ENCODE measurements around the gene CYTIP. TPM values are rescaled to one million over a fixed set of nuclear protein-coding genes. Genes with fewer than 3 reads are reported as not detected.

CYTIP gene
- total and polyA plus RNA-seq, 2 of the 4 experiments (the other 2 are of a cell fraction) = not detected

DNA sequence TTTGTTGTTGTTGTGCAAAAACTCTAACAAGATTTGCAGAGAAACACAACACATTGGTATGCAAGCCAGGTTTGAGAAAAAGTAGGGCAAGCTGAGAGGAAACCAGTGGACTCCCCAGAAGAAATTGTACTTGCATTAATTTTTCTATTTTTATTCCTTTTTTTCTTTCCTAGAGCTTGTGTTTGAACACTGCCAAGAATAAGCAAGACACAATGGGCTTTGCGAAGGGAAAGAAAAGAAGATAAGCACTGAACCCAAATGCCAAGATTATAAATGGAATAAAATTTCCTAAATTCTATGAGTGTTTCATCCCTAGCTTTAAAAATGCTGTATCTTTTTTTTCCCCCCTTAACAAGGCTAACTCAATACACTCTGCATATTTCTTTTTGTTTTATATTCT, 17.0 kb upstream of the CYTIP start:
- Histone ChIP-seq H3K27me3 (ENCODE audit: control insufficient read depth, insufficient read depth, low read length) (no peaks in the 10 kb centered on the region), H3K4me1 (ENCODE audit: control insufficient read depth, insufficient read depth, low read length) (no peaks in the 10 kb centered on the region), H3K18ac (ENCODE audit: low read depth, low read length) (no peak overlapping the region), H2AK9ac (replicated peaks; ENCODE audit: low read depth, low read length, poor library complexity) (no peak overlapping the region), H2BK20ac (ENCODE audit: low read depth, low read length) (no peak overlapping the region), H3K79me1 (ENCODE audit: low read depth in 1 of 2, low read length in 2 of 2) (no peaks in the 10 kb centered on the region), H2AK5ac (ENCODE audit: low read depth, low read length) (no peak overlapping the region), H2BK15ac (ENCODE audit: low read depth, low read length) (no peak overlapping the region), H2BK5ac (ENCODE audit: low read depth, low read length, poor library complexity, severe bottlenecking) (no peak overlapping the region), H3K36me3 (ENCODE audit: control insufficient read depth, insufficient read depth, low read length) (no peaks in the 10 kb centered on the region), H4K20me1 (ENCODE audit: insufficient read depth, low read length) (no peaks in the 10 kb centered on the region), H3K27ac (ENCODE audit: insufficient read depth, low read length) (no peak overlapping the region), H3K4ac (ENCODE audit: low read depth, low read length) (no peak overlapping the region), H3K4me2 (ENCODE audit: low read depth, low read length) (no peak overlapping the region), H2BK120ac (ENCODE audit: low read depth, low read length) (no peak overlapping the region), H3K9ac (ENCODE audit: low read depth, low read length) (no peak overlapping the region), H3K23ac (ENCODE audit: low read depth, low read length) (no peak overlapping the region), H3K56ac (ENCODE audit: extremely low read depth, insufficient read depth, low read length) (no peak overlapping the region), H2AFZ (replicated peaks; ENCODE audit: low read length, poor library complexity) (no peak overlapping the region), H3K9me3 (ENCODE audit: control insufficient read depth, insufficient read depth, low read length) (no peaks in the 10 kb centered on the region), H3K14ac (replicated peaks; ENCODE audit: low read depth, low read length) (no peak overlapping the region), H3K4me3 (ENCODE audit: insufficient read depth, low read depth, low read length) (no peak overlapping the region), H3K9me1 (ENCODE audit: insufficient read depth, low read length) (no peaks in the 10 kb centered on the region), H4K8ac (ENCODE audit: low read depth in 2 of 2, low read length in 2 of 2) (no peak overlapping the region), H4K5ac (ENCODE audit: low read depth, low read length) (no peak overlapping the region), H4K91ac (ENCODE audit: insufficient read depth, low read depth, low read length) (no peak overlapping the region)
- ChIA-PET POLR2A (ENCODE audit: unreplicated experiment) (no interaction called here), CTCF (interaction anchor here (1.0 kb wide), 1 partner anchor 564 kb away, joined by 3 read pairs; no protein-coding TSS in a partner anchor)
- no CpG with 5 or more reads among the region's 1 CpG for WGBS, 2 experiments (ENCODE audit: extremely low coverage in 2 of 2, insufficient read length in 1 of 2)
- no peak for ATAC-seq (ENCODE audit: low read depth)
- BruUV-seq (replicated peaks) = no TSS peak
- in situ Hi-C loops (cut with MboI; ENCODE audit: low sequenced_read_pairs) = no loop called here
- intact Hi-C loops (cut with micrococcal nuclease) = no loop called here
- no peak for DNase-seq
- dilution Hi-C loops (cut with HindIII; ENCODE audit: low sequenced_read_pairs, unreplicated experiment) = no loop called here
- TF ChIP-seq FOS (IDR thresholded peaks at IDR 0.05; ENCODE audit: low read depth, low read length) (no peak), NFE2L2 (IDR thresholded peaks at IDR 0.05; ENCODE audit: low read depth, low read length) (no peak), RFX5 (IDR thresholded peaks at IDR 0.05; ENCODE audit: low read depth, low read length) (no peak), CEBPB (IDR thresholded peaks at IDR 0.05; ENCODE audit: low read depth, low read length) (no peak), BHLHE40 (IDR thresholded peaks at IDR 0.05; ENCODE audit: low read depth, low read length) (no peak), MXI1 (IDR thresholded peaks at IDR 0.05; ENCODE audit: borderline replicate concordance, low read depth, low read length) (no peak), RAD21 (IDR thresholded peaks at IDR 0.05; ENCODE audit: low read length) (no peak), USF2 (IDR thresholded peaks at IDR 0.05; ENCODE audit: low read depth, low read length) (no peak), ELK1 (IDR thresholded peaks at IDR 0.05; ENCODE audit: borderline replicate concordance, low read depth, low read length) (no peak), CHD1 (IDR thresholded peaks at IDR 0.05; ENCODE audit: low read depth, low read length) (no peak), MAFK (IDR thresholded peaks at IDR 0.05; ENCODE audit: low read depth, low read length) (no peak), POLR2A (IDR thresholded peaks at IDR 0.05; ENCODE audit: low read depth, low read length) (no peak), RCOR1 (IDR thresholded peaks at IDR 0.05; ENCODE audit: insufficient replicate concordance, low read length) (no peak), SMC3 (IDR thresholded peaks at IDR 0.05; ENCODE audit: low read depth, low read length) (no peak), MAZ (IDR thresholded peaks at IDR 0.05; ENCODE audit: borderline replicate concordance, low read depth, low read length) (no peak)
- TF ChIP-seq, protein P1, sequence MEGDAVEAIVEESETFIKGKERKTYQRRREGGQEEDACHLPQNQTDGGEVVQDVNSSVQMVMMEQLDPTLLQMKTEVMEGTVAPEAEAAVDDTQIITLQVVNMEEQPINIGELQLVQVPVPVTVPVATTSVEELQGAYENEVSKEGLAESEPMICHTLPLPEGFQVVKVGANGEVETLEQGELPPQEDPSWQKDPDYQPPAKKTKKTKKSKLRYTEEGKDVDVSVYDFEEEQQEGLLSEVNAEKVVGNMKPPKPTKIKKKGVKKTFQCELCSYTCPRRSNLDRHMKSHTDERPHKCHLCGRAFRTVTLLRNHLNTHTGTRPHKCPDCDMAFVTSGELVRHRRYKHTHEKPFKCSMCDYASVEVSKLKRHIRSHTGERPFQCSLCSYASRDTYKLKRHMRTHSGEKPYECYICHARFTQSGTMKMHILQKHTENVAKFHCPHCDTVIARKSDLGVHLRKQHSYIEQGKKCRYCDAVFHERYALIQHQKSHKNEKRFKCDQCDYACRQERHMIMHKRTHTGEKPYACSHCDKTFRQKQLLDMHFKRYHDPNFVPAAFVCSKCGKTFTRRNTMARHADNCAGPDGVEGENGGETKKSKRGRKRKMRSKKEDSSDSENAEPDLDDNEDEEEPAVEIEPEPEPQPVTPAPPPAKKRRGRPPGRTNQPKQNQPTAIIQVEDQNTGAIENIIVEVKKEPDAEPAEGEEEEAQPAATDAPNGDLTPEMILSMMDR (conservative IDR thresholded peaks at IDR 0.05; ENCODE audit: low read depth, low read length) = no peak
